HG02763 (cell line): ENCODE measurements around the gene FLYWCH1.

Experiments used
- ATAC-seq: cut with Tn5 transposase; IDR thresholded peaks from one replicate; pipeline ENCODE4 v1.9.1; 2021; ENCODE audit warnings: mild to moderate bottlenecking, moderate library complexity; ENCODE audit not compliant: unreplicated experiment

Gene FLYWCH1

DNA sequence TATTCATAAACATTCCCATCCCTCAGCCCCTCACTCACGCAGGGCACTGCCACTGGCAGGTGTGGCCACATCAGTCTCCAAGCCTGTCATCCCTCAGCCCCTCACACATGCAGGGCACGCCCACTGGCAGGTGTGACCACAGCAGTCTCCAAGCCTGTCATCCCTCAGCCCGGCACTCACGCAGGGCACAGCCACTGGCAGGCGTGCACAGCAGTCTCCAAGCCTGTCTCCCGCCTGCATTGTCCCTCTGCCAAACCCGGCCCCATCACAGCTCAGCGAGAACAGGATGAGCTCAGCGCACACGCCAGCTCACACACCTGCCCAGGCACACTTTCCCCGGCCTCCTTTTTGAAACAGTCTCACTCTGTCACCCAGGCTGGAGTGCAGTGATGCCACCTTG, 40.9 kb downstream of the FLYWCH1 start:
- ATAC-seq: no peak

DNA sequence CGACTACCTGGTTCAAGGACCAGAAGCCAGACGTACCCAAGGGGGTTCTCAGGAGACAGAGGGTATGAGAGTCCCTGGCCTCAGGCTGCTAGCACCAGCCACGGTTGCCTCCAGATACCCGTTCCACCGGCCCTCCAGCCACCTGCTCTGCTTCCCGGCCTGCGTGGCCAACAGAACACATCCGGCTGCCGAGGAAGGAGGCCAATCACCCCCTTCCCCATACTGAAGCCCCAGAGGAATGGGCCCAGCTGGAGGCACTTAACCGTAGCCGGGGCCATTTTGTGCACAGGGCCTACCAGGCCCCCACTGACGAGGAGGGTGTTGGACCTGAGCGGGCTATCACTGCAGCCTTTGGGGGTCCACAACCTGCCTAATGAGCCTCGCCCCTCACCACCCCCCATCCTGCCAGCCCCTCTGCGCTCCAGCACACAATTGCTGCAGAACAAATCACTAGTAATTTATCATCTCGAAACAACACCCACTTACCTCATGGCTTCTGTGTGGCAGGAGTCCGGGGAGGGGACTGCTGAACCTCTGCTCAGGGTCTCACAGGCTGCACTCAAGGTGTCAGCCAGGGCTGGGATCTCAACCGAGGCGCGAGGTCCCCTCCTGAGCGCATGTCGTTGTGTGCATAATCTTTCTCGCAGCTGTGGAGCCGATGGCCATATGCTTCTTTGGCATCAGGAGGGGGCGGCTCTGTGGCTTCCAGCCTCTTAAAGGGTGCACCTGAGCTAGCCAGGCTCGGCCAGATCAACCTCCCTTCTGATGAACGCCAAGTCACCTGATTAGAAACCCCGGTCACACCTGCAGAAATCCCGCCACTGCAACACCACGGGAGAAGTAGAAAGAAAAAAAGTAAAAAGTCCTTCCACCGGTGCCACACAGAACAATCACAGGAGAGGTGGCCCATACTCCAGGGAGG, 42.2 kb downstream of the FLYWCH1 start:
- no peak for ATAC-seq

DNA sequence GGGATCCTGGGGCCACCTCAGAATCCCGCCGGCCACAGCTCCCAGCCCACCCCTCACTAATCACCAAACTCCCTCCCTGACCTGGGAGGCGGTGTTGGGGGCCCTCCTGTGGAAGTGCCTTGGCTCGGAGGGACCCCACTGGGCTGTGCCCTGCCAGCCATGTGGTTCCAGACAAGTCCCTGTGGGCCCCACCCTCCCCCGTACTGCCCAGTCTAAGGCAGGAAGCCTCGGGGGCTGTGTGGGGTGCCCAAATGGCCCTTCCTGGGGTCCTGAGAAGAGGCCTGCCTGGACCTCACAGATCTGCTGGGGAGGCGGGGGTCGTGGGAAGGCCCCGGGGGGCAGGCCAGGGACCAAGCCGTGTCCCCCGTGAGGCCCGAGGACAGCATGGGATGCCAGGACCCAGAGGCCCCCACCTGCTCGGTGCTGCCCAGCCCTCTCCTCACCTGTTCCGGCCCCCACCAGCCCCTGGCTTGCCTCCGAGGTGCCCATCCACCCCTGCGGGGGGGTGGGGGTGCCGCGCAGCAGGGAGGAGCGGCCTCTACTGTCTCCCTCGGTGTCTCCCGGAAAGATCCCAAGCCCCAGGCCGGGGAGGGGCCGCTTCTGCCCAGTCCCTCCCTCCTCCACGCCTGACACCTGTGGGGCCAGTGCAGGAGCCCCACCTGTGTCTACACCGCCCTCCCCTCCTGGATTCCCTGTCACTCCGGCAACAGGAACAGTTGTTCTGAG, 43.1 kb downstream of the FLYWCH1 start:
- ATAC-seq: no peak

DNA sequence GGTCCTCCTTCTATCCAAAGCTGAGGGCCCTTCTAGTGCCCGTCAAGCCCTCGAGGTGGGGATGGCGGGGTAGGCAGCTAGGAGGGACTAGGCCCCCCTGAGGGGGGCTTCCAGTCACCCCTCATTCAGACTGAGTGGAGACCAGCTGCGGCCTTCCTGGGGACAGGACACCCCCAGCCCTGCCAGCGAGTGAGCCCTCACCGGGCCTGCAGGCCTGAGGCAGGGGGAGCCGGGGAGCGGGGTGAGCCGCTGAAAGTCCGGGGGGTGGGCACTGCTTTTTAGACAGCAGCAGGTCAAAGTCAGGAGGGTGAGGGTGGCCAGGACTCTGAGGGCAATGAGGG, 43.7 kb downstream of the FLYWCH1 start:
- no peak for ATAC-seq

DNA sequence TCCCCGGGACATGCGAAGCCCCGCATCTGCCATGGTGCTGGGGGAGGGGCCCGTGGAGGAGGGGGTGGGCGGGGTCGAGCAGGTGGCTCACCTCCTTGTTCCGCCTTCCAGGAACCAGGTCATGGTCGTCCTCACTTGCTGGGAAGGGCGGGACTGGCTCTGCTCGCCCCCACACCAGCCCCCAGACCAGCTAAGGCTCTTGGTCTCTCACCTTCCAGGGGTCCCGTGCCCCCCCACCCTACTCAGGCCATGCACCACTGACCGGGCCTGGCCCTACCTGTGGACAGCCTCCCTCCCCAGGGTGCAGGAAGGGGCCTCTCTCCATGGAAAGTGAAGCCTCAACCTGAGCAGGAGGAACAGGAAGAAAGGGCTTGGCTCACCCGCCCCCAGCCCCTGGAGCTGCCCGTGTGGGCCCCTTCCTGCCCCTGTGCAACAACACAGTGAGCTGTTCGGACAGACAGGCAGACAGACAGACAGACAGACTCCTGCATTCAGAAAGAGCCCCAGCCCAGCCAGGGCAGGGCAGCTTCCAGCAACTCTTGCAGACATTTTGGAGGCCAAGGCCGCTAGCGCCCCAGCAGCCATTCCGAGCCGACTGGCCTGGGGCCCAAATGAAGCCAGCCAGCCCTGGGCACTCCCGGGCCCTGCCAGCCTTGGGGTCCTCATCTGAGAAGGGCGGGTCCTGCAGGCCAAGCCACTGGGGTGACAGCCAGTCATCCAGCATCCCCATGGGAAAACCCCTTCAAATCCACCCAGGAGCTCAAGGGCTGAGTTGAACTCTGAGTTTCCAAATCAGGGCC, 44.2 kb downstream of the FLYWCH1 start:
- ATAC-seq: no peak

DNA sequence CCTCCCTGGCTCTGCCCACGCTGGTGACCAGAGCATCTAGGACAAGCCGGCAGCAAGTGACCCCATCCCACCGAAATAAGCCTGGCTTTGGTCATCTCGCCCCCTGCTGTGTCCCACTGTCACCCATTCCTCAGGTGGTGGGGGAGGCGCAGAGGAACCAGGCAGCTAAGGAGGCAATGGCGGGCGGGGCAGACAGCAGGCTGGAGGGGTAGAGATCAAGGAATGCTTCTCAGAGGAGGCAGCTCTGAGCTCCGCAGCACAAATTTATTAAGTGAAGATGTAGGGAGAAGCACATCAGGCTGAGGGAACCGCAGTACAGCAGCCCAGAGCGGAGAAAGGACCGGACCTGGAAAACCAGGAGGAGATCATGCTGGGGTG, 44.8 kb downstream of the FLYWCH1 start:
- ATAC-seq: no peak

DNA sequence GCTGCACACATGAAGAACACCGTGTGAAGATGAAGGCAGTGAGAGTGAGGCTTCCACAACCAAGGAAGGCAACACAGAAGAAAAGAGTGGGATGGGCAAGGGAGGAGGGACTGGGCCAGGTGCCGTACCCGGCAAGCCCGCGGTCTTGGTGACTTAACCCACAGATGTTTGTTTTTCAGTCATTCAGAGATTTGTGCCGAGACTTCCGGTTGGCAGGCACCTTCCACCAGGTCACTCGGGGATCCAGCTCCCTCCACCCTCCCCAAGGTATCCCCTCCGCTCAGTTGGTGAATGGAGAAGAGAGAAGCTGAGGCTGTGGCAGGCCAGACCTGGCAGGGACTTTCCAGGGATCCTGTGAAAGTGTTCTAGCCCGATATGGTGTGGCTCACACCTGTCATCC, 47.5 kb downstream of the FLYWCH1 start:
- ATAC-seq: no peak

DNA sequence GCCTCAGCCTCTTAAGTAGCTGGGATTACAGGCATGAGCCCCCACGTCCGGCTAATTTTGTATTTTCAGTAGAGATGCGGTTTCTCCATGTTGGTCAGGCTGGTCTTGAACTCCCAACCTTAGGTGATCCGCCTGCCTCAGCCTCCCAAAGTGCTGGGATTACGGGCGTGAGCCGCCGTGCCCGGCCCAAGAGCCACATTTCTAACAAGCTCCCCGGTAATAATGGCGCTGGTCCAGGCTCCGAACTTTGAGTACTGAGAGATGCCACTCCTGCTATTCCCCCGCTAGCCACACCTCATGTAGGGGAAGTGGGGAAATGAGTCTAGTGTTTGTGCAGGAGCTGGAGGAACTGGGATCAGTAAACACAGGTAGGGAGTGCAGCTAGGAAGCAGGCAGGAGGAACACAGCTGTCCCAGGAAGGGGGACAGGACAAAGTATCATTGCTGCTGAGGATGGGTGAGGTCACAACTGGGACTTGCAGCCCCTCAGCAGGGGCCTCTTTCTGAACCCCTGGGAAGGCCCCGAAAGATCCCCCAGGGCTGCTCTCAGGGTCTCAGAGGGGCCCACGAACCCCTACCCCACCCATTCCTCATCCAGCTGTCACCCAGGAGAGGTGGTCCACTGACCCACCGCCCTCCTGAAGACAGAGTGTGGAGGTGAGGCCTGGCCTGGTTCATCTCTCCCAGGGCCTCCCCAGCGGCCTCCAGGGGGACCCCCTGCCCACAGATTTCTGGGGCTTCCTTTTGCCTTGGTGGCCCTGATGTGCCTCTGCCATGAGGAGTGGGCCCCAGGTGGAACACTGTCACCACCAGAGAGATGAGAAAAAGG, 48.7 kb downstream of the FLYWCH1 start:
- ATAC-seq: no peak

DNA sequence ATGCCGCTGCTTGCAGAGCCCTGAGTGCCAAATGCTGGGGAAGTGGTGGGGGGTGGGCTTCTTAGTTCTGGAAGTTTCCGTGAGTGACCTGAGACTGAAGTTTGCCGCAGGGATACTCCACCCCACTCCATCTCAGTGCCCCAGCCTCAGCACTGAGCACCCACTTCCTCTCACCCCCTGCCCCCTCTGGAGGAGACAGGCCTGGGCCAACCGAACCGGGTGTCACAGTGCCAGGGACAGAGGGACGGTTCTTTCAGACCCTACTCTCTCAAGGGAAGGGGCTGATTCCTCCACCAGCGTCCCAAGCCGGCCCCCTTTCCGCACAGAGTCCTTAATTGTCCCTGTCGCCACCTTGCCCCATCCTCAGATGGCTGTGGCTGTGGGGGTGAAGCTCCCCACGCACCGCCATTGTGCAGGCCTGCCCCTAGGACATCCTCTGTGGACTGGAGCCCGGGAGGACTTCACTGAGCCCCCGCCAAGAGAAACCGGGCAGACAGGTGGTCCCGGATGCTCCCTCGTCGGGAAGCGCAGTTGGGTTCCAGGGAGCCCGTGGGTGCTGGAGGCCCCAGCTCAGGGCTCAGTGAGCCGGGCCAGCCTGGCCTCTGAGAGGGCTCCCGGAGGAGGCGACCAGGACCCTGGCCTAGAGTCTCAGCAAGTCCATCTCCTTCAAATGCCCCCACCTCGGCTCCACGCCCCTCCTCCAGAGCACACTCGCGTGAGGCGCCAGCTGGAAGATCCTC, 50.8 kb downstream of the FLYWCH1 start:
- ATAC-seq: no peak

DNA sequence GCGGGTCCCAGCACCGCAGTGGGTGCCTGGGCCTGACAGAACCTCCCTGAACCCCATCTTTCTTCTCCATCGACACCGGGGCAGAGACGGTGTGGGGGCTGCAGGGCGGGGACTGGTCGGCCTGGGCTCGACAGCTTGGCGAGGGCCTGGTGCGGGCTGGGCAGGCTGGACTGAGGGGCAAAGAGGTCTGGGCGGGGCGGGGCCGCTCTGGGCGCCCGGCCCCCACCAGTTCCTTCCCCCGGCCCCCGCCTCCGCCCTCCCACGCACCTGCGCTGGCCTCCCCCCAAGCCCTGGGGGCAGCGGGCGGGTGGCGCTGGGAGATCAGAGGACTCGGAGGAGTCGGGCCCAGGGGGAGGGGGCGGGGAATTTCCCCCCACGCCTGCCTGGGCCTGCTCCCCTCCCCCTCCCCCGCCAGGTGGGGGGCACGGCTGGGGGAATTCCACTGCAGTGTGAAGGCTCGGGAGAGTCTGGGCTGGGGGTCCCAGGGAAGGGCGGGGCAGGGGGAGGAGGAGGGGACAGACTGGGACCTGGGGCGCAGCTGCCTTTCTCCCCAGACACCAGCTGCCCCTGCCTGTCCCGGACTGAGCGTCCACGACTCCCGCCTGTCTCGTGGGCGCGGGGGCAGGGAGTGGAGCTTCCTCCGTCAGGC, 51.5 kb downstream of the FLYWCH1 start:
- no peak for ATAC-seq

DNA sequence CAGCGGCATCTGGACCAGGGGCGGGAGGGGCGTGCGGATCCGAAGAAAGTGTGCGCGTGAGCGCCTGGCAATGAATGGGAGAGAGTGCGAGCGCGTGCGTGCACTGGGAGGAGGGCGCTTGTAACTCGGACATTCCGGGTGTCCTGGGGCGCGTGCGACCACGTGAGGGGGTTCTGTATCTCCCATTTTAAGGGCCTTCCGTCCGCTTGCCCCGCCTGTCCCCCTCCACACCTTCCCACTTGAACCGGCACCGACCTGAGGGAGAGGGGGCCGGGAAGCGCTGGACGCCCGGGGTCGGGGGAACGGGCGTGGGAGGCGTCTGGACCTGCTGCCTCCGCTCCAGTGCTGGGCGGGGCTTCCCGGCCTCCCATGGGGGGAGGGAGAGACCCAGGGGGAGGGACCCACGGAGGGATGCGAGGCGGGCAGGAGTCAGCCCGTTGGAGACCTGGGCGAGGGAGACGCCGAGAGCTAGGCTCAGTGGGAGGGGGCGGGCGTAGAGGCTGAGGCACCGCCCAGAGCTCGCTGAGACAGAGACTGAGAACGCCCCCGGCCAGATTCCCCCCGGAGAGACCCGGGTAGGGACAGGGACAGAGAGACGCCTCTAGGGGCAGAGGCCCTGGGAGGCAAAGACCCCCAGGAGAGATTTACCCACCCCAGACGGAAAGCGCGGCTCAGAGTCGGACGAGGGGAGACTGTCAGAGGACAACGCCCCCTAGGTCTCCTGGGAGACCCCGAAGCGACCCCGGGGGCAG, 52.2 kb downstream of the FLYWCH1 start, which contains the start of gene KREMEN2:
TSS of gene KREMEN2 (plus strand) at position 553 of the 752 bp plus-strand sequence. CDS start 246 bp downstream, outside the sequence.
- no peak for ATAC-seq

DNA sequence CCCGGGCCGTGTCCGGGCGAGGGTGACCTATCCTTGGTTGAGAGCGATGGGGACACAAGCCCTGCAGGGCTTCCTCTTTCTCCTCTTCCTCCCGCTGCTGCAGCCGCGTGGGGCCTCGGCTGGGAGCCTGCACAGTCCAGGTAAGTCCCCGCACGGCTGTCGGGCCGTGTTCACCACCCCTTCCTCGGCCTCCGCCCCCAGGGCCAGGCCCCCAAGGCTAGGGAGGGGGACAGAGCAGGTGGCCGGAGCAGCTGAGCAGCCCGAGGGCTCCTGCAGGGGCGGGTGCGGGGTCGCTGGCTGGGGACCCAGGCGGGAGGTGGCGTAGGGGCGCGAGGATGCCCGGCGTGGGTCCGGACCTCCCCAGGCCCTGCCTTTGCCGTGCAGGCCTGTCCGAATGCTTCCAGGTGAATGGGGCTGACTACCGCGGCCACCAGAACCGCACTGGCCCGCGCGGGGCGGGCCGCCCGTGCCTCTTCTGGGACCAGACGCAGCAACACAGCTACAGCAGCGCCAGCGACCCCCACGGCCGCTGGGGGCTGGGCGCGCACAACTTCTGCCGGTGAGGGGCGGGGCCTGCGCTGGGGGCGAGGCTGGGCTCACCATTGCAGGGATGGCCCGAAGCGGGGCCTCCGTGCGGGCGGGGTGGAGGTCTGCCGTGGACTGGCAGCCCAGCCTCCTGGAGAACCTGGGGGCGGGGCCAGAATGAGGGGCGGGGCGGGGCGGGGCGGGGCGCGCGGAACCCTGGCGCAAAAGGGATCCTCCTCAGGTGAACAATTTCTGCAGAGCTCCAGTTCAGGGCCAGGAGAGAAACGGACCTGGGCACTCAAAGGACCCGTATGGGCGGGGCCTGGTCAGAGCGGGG, 53.0 kb downstream of the FLYWCH1 start:
- ATAC-seq: no peak

DNA sequence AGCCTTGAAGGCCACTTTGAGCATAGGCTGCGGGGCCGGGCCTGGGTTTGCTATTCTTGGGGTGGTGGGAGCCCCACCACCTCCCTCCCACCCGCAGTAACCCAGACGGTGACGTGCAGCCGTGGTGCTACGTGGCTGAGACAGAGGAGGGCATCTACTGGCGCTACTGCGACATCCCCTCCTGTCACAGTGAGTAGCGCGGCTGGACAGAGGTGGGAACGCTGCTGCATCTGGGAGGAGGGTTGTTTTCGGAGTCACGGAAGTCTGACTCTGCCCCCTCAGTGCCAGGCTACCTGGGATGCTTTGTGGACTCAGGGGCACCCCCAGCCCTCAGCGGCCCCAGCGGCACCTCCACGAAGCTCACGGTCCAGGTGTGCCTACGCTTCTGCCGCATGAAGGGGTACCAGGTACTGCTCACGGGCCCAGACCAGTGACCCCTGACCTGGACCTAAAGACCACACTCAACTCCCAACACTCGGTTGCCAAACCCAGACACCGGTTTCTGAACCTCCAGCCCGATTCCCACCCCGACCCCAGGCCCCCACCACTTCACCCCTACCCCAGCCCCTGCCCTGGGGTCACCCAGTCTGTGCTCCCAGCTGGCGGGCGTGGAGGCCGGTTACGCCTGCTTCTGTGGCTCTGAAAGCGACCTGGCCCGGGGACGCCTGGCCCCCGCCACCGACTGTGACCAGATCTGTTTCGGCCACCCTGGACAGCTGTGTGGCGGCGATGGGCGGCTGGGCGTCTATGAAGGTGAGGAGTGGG, 54.5 kb downstream of the FLYWCH1 start:
- no peak for ATAC-seq

DNA sequence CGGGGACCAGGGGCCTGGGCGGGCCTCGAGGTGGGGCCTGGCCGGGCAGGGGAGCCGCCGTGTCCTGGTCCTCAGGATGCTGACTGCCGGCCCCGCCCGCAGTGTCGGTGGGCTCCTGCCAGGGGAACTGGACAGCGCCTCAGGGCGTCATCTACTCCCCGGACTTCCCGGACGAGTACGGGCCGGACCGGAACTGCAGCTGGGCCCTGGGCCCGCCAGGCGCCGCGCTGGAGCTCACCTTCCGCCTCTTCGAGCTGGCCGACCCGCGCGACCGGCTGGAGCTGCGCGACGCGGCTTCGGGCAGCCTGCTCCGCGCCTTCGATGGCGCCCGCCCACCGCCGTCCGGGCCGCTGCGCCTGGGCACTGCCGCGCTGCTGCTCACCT, 55.1 kb downstream of the FLYWCH1 start:
- no peak for ATAC-seq

DNA sequence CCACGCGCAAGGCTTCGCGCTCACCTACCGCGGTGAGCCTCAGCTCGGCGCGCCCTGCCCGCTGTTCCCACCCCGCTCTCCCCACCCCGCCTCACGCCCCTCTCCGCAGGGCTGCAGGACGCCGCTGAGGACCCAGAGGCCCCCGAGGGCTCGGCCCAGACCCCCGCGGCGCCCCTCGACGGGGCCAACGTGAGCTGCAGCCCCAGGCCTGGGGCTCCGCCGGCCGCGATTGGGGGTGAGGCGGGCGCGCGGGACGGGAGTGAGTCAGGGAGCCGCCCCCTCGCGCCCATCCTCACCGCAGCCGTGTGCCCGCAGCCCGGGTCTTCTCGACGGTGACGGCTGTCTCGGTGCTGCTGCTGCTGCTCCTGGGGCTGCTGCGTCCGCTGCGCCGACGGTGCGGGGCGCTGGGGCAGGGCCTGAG, 55.5 kb downstream of the FLYWCH1 start:
- ATAC-seq: no peak

DNA sequence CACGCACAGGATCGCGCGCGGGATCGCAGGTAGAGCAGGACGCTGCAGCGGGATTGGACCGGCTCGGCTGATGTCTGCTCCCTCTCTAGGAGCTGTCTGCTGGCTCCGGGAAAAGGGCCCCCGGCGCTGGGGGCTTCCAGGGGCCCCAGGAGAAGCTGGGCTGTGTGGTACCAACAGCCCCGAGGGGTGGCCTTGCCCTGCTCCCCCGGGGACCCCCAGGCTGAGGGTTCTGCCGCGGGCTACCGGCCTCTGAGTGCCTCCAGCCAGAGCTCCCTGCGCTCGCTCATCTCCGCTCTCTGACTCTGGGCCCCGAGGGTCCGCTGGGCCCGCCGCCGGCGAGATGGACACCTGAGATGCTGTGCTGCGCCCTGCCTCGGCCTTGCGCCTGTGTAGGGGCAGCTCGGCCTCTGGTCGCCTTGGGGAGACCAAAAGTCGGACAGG, 56.0 kb downstream of the FLYWCH1 start:
- ATAC-seq: no peak

DNA sequence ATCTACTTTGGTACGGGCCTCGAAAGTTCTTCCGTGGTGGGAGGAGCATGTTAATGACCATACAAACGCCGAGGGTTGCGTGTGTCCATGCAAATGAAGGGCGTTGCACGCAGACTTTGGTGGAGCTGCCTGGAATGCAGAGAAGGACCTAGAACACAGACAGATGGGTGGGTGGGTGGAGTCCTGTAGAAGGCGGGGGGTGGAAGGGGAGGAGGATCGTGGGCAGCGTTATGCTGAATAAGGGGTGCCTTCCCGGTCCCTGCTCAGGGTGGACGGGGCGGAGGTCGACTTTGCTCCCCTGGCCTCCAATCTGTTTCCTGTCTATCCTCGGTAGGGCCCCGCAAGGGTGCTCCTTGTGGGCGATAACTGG, 56.6 kb downstream of the FLYWCH1 start:
- no peak for ATAC-seq
